T-helper 2 cell (primary cell): Measurements from ENCODE around the gene TMEM236.

ENCODE experiments used
- DNase-seq, 5 experiments: peaks; one replicate each; pipeline versions ENCODE4 v3.0.0 to v3.0.0-alpha.2; 2012 to 2022

TMEM236 gene

DNA sequence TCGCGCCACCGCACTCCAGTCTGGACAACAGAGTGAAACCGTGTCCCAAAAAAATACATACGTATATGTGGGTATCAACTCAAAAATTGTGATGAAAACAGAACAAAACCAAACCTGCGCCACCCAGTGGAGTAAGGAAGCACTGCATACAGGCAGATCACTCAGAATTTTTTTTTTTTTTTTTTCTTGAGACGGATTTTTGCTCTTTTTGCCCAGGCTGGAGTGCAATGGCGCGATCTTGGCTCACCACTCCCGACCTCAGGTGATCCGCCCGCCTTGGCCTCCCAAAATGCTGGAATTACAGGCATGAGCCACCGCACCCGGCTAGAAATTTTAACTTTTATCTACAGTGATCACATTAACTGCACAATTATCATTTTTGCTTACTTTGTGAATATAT, 9.1 kb upstream of the TMEM236 start:
- peak; percentile 14 to 69 (median 51) for DNase-seq

DNA sequence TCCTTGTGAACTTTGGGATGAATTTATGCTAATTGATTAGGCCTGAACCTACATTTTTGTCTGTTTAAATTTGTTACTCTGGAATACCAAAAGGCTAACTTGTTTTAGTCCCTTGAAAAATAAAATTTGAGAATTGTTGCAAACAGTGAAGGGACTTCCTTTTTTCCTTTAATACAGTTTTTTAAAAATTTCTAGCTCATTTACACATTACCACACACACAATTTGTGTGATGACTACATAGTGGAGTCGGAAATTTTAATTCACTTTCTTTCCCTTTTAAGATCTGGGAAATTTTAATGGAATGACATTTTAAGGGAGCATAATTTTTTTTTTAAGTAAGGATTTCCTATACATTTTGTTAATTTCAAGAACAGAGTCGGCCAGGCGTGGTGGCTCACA, 8.6 kb upstream of the TMEM236 start:
- no peak for DNase-seq

DNA sequence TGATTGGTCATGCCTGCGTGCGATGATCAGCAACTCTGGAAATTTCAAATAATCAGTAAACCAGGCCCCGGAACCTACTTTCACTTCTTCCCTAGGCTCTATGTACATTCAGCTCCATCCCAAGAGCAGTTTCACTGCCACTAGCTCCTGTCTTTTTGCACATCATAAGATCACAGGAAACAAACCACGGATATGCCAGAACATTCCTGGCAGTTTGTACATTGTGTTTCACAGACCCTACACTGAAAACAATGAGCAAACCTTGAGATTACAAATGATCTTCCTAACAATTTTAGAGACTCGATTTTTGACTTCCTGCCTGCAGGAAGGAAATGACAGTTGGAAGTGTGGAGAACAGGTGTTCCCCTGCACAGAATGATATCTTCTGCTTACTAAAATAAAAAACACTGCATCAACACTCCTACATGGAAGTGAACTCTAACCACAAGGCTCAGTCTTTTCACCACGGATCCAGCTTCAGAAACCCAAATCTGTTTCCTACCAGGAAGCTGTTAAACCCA, 7.6 kb upstream of the TMEM236 start:
- no peak for DNase-seq

DNA sequence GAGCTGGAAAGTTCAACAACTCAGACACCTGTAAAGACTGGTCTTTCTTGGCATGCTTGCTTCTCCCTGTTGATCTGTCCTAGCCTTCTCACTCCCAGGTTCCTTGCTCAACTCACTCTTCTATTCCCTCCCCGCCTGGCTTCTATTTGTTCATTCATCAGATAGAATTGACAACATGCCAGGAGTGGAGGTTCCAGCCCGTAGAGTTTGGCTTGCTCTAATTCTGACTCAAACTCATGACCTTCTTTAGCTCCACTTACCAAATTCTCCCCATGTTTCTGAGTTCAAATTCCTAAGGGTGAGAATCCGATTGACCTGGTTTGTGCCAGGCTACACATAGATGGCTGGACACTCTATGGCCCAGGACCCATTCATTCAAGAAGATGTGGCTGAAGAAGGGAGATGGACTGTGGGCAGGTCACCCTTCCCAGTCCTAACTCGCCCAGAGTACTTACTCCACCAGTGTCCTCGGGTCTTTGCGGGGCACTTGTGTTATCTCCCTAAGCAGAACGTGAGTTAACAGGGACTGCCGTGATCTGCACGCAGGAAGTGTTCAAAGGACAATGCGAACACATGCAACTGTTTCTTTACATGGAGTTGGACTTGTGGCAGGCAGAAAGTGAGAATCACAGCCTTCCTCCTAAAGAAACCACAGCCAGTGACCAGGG, 4.0 kb upstream of the TMEM236 start:
- DNase-seq = no peak

DNA sequence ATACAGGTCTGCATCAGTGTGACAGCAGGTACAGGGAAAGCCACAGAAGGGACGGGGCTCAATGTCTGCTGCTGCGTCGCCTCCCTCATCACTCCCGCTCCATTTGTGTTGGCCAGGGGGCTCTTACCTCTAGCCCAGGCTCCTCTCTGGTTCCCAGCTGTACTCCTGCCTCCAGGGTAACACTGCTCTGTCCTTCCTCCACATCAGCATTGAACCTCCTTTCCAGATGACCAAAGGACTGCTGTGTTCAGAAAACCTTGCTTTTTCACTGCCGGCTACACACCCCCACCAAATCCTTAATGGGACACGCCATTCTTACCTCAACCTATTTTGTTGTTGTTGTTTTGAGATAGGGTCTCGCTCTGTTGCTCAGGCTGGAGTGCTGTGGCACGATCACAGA, 2.1 kb upstream of the TMEM236 start:
- no peak for DNase-seq

DNA sequence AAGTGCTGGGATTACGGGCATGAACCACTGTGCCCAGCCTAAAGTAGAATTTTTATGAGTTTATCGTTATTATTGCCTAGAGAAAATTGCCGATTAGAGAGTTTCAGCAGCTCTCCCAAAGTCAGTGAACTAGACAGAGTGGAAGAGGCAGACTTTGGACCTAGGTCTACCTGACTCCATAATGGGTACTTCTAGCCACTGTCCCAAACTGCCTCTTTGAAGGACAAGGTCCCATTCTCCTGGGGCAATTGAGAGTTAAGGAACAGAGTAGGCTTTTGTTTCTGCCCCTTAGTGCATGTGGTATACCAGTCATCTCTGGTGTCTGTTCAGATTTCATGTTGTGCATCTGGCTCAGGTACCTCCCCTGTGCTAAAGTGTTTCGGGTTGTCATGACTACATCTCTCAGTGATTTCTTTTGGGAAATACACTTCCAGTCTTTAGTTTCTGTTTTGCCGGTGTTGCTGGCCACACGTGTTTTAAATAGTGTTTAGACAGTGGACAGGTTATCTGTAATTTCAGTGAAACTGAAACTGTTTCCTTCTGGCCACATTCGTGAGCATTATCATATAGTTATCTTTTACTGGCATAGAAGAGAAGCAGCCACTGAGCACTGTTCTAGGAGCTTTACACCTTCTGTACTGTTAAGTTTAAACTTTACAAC, 4.7 kb downstream of the TMEM236 start:
- DNase-seq = peak in 1 of 5 experiments; percentile 56

DNA sequence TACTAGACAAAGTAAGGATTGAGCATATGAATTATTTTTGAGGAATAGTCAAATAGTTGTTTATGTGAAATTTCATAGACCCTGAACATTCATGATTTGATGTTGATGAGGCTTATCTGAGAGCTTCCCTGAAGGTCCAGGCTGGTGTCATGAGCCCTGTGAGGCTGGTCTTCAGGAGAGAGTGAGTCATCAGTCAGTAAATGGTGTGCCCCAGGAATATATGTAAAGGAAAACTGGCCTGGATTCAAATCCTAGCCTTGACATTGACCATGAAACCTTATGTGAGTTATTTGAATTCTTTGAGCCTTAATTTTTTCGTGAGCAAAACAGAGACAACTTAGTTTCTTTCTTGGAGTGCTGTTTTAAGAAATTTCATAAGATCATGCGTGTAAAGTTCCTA, 6.2 kb downstream of the TMEM236 start:
- no peak for DNase-seq

DNA sequence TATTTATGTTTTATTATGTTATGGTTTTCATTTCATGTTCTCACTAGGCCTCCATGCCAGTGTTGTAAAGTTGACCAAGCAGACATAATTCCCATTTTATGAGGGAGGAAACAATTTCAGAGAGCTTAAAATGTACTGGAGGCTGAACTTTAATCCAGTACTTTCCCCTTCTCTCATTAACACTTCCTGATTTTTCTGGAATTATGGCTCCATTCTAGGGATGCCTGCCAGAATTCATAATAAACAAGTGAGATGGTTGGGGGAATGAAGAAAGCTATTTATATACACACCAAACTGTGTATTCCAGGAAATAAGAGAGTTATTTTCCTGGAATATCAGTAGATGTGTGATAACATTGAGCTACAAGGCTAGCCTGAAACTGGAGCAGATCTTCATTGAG, 6.9 kb downstream of the TMEM236 start:
- no peak for DNase-seq

DNA sequence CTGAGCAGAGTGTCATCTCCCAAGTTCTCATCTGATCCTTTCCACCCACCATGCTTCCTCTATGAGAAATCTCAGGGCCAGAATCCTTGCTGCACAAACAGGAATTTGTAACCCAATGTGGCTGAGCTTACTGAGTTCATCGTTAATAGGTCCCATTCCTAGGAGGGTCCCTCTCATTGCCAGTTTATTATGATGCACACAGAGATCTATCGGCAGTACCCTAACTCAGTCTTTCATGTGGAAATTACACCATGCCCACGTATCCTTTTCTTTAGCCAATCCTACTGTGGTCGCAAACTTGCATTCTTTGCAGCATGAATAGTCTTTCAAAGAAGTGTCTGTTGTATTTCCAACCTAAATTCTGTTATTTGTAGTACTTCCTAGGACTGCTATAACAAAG, 12.1 kb downstream of the TMEM236 start:
- no peak for DNase-seq

DNA sequence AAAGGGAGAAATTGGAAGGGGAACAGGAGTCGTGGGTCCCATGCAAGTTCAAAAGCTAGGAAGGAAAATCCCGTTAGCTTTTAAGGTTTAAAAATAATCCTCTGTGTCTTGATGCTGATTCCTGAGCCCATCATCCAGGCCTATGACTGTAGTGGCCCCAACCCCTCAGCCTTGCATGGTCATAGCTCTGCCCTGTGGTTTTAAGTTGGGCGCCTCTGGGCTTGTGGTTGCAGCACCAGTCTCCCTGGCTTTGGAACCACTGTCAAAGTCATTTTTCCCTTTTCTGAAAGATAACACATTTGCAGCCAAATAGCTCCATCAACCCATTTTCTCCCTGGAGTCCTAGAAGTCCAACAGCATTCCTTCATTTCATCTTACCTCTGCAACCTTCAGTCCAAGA, 13.6 kb downstream of the TMEM236 start:
- DNase-seq = no peak

DNA sequence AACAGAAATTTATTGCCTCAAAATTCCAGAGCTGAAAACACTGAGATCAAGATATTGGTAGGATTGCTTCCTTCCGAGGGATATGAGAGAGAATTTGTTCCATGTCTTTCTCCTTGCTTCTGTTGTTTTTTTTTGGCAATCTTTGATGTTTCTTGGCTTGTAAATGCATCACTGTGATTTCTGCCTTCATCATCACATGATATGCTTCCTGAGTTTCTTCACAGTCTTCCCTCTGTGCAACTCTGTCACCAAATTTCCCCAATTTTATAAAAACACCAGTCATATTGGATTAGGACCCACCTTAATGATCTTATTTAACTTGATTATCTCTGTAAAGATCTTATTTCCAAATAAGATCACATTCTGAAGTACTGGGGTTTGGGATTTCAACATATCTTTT, 14.7 kb downstream of the TMEM236 start:
- DNase-seq = no peak

DNA sequence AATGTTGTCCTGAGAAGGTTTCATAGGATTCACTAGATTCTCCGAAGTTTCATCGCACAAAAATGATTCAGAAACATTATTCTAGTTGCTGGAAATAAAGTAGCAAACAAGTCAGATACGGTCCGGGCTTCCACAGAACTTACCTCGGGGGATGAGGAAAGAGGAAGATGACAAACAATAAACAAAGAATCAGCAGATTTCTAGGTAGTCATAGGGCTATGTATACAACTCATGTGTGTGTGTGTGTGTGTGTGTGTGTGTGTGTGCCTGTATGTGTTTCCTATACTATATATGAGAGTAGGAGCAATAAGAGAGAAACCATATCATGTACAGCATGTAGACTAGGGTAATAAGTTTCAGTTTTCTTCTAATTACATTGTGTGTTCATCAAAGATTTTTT, 16.5 kb downstream of the TMEM236 start:
- no peak for DNase-seq

DNA sequence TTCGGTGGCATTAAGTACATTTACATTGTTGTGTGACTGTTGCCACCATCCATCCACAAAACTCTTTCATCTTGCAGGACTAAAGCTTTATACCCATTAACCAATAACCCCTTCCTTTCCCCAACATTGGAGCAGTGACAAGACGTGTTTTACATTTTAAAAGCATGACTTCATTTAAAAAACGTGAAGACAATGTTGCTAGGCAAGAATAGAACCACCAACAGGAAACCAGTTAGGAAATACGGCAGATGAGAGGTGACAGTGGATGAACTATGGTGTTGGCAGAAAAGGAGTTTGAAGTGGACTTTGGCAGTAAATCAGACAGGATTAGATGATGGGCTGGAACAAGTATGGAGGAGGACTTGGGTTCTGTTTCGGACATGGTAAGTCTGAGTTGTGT, 17.0 kb downstream of the TMEM236 start:
- no peak for DNase-seq

DNA sequence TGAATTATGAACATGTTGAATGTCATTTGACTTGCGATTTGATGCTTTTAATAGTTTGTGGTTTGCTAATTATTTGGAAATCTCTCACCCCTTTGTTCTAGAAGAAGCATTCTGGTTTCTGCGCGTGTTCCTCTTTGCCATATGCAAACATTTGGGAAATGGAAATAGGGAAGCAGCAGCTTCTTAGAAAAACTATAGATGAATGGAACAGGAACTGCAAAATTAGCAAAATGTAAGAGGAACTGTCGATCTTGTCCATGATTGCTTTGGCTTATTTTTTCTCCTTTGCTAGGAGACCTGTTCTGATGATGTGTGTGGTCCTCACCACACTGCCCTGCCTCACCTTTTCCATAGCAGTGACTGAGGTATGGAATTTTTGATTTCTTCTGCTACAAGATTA, 19.0 kb downstream of the TMEM236 start:
- no peak for DNase-seq

DNA sequence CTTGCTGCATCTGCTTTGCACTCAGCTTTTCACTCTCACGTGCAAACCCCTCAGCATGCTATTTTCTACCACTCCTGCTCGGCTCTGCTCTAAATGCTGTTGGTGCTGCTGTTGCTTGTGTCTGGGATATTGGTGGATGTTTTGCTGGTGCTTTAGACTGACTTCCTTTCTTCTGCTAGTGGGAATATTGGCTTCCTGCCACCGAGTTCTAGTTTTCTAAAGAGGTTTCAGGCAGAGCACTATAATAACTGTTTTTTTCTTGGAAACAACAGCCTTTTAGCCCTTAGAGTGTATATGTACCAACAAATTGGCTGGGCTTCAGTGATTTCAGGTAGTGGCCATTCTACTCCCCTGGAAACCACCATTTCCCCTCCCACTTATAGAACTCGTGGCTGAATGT, 27.8 kb downstream of the TMEM236 start:
- DNase-seq = no peak

DNA sequence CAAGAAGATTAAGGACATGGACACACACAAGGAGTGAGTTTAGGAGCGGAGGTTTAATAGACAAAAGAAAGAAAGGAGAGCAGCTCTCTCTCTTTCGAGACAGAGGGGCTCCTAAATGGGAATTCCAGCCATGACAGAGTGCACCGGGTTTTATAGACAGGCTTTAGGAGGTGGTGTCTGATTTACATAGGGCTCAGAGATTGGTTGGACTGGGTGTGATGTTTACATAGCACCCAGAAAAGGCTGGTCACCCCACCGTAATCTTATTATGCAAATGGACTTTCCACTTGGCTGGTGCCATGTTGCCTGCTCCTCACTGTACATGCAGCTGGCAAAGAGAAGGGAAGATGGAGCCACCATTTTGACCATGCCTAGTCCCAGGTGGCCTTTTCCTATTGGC, 28.7 kb downstream of the TMEM236 start:
- DNase-seq = no peak

DNA sequence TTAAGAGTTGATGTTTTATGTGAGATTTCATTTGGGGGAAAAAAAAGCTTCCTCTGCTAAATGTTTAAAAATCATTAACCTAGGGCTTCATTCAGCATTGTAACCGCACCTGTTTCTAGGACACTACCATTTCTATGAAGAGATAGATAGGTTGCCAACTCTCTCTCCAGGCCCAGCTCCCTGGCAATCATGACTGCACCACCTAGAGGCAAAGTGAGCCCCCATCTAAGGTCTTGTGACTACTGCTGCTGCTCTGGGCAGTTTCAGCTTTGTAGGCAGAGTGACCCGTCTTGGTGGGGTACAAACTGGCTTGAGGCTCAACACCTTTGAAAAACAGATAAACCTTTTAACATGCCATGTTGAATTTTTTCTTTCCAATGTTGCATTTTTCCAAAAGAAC, 29.9 kb downstream of the TMEM236 start:
- no peak for DNase-seq

DNA sequence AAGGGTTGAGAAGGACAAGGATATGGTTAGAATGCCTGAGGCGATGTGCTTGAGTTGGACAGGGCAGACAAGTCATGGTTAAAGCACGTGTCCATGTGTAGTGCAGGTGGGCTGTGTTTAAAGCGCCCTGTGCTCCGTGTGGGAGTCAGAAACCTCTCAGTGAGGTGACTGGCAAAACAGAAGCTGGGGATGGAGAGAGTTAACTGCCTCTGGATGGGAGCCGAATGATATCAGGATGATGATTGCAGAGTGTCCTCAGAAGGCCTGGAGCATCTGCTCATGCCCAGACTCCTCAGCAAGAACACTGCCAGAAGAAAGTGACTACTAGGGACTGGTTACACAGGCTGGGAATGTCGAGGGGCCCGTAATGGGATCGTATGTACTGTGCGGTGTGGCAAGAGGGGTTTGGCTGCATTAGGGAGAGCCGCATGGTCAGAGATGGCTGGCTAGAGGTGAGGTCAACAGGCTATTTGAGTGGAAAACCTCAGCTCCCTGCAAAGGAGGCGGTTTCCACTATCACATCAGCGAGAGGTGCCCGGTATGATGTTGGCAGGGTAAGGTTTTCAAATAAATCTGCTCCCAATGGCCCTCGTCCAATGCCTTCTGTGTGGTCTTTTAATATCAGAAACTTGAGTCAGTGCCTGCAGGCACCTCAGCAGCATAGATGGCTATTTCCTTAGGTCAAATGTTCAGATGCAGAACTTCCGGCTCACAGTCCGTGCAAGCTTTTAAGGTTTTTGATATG, 31.1 kb downstream of the TMEM236 start:
- DNase-seq = no peak

DNA sequence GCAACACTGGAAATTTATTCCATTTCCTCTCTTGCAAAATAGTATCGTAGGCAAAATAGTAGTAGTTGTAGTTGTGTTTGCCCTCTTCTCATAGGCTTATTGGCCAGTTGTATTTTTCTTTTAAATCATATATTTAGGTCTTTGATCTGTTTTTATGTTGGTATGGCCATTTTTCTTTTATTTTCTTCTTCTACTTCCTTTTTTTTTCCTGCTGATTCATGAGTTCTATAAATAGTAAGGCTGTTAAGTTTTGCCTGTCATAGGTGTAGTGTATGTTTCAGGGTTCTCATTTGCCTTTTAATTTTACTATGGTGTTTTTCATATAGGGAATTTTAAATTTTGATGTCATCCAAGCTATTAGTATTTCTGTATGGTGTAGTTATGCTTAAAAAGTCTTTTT, 31.8 kb downstream of the TMEM236 start:
- DNase-seq = no peak

DNA sequence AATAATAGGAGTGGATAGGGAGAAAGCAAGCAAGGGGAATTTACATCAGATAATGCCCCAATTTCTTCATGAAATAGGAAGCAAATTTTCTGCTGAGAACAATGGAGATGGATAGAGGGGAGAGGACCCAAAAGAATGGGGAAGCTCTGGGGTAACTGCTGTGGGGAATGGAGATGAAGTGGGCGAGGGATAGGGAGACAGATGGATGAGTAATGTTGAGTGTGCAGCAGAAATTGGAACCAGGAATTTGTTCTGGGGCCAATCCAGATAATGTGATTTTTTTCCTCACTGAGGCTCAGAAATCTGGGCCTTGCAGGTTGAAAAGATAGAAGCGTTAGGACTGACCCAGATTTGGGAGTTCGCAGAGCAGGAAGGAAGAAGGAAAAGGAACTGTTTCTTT, 32.7 kb downstream of the TMEM236 start:
- no peak for DNase-seq

DNA sequence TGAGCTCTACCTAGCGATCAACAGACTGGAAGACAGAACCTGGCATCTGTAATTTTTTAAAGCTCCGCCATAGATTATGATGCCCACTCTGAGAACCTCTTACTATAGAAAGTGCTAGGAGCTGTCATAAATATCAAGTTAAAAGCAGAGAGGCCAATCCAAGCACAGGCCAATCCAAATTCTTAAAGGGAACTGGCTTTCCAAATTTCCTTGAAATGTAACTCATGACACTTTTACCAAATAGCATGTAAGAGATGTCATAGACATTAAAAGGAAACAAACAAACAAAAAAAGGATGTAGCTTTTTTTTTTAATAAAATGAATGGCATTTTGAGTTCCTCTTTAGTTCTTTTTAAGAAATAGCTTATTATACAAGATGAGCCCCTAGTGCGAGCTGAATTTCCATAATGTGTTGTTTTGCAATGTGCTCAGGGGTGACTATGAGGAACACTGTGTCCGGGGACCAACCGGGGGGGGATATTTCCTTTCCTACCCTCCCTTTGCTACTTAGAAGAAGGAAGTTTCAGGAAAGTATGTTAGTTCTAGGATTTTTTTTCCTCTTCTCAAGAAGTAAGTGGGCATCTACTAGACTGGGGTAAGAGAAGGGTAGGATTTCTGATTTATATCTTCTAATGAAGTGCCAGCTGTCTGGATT, 33.4 kb downstream of the TMEM236 start:
- DNase-seq = no peak

DNA sequence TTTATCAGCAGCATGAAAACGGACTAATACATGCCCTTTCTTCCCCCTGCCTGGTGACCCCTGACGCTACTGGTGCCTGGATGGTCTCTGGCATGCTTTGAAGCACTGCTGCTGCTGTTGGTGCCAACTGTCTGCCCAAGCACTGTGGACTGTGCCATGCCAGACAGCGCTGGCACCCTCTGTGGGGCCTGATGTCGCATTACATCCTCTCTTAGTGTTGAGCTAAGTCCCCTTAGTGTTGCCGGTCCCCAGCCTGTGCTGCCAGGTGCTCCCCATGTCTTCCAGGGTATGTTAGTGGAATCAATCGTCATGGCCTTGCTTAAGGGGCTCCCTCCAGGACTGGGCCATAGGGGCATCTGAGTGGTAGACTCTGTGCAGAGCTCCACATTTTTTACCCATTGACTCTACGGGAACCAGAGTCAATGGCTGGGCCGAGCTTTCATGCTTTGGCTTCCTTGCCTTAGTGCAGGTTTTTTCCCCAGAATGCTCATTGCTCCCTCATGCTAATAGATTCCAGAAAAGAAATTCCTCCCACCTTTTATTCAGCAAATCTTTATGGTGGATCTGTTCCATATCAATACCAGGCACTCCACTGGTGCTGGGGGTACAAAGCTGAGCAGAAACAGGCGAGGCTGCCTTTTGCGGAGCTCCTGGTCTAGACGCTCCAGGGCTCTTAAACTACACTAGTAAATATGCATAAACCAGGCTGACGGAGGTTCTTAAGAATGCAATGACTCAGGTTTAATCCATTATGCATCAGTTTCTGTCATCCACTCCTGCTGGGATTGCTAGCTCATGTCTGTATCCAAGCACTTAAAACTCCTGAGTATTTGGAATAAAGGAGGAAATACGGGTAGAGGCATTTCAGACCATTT, 35.3 kb downstream of the TMEM236 start:
- DNase-seq = no peak
